Panc1 (cell line): Measurements from ENCODE around the gene SMAGP.
"Not testable (repeated sequence)": the region's sequence is repeated elsewhere in the genome, so short reads cannot be mapped to it uniquely, and the experiment has no call there.

ENCODE experiments used
- POLR2AphosphoS5 ChIP-seq: IDR thresholded peaks from 2 replicates; pipeline ENCODE4 v1.6.1; 2012; ENCODE audit warnings: mild to moderate bottlenecking, low read depth, low read length, moderate library complexity
- SIN3A ChIP-seq: IDR thresholded peaks from 2 replicates; pipeline ENCODE4 v1.6.1; 2012; ENCODE audit warnings: low read depth, mild to moderate bottlenecking, low read length, moderate library complexity, borderline replicate concordance; ENCODE audit not compliant: insufficient read depth
- TCF7L2 ChIP-seq: IDR thresholded peaks from 2 replicates; pipeline ENCODE4 v1.6.1; 2011; ENCODE audit warnings: mild to moderate bottlenecking, low read depth, low read length, inconsistent platforms
- TF ChIP-seq, protein P1 (sequence below): fragments of 450-650 bp; IDR thresholded peaks from 2 replicates; pipeline ENCODE4 v1.5.1; 2017; ENCODE audit warnings: mild to moderate bottlenecking

- TF ChIP-seq, protein P1, sequence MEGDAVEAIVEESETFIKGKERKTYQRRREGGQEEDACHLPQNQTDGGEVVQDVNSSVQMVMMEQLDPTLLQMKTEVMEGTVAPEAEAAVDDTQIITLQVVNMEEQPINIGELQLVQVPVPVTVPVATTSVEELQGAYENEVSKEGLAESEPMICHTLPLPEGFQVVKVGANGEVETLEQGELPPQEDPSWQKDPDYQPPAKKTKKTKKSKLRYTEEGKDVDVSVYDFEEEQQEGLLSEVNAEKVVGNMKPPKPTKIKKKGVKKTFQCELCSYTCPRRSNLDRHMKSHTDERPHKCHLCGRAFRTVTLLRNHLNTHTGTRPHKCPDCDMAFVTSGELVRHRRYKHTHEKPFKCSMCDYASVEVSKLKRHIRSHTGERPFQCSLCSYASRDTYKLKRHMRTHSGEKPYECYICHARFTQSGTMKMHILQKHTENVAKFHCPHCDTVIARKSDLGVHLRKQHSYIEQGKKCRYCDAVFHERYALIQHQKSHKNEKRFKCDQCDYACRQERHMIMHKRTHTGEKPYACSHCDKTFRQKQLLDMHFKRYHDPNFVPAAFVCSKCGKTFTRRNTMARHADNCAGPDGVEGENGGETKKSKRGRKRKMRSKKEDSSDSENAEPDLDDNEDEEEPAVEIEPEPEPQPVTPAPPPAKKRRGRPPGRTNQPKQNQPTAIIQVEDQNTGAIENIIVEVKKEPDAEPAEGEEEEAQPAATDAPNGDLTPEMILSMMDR = not testable (repeated sequence)
- TF ChIP-seq POLR2AphosphoS5, SIN3A, TCF7L2: not testable (repeated sequence)
These were observed 43.1 kb downstream of the SMAGP start for GRCh38 chr12:51227112-51227511.
